Measurements from ENCODE around the gene NHSL2. TPM values are rescaled to one million over a fixed set of nuclear protein-coding genes. Genes with fewer than 3 reads are reported as not detected.

Gene NHSL2
- total RNA-seq, 4 donors from 2014 or later, result 5.5 to 11.7 (median 7.2) TPM

DNA sequence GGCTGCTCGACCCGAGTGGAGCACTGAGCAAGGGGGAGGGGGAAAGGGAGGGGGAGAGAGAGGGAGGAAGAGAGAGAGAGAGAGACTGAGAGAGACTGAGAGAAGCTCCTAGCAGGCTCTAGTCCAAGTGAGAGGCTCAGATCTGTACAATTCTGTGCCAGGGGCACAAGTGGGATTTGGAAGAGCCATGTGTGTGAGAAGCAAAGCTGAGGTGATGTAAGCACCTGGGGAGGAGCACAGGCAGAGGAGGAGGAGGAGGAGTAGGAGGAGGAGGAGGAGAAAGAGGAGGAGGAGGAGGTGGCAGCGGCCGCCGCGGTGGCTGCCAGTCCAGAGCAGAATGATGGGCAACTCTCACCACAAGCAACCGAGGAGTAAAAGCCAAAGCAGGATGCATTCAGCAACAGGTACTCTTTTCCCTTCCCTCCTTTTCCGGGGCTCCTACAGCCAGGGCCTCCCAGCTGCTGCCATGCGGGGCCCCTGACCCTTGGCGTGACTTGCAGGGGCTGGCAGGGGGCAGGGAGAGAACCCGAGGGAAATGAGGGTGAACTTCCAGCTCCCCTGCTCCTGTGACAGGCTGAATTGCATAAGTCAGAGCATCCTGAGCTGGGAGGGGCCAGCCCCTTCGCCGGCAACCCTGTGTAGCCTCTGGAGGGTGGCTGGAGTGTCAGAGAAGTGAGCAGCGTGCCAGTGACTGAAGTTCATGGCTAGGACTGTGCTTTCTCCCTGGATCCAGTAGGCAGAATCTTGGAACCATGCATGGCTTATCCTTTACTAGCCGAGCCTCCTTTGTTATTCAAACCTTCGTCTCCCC, 158.9 kb downstream of the NHSL2 start:
- DNase-seq, result peak; percentile 25 to 29
- intact Hi-C loops (cut with DNase I), result no loop called here

GRCh38 chrX:72071213-72071612, 160.6 kb downstream of the NHSL2 start:
- WGBS, 2 donors, result 45 to 50% methylated on average over 2 of the region's 2 CpGs
- Histone ChIP-seq H3K27ac (no peak overlapping the region), H3K4me3 (replicated peaks in 1 of 3) (no peak overlapping the region), H3K27me3 (no peaks in the 10 kb centered on the region), H3K4me1 (peaks cover 4 to 19% of the 10 kb centered on the region in 2 donors), H3K9me3 (no peaks in the 10 kb centered on the region), H3K36me3 (no peaks in the 10 kb centered on the region)
- intact Hi-C loops (cut with DNase I), result no loop called here
- DNase-seq, result no peak
- TF ChIP-seq POLR2A (IDR thresholded peaks at IDR 0.05), result no peak
- TF ChIP-seq CTCF (IDR thresholded peaks at IDR 0.05), result no peak

More for the DNA sequence above, 158.9 kb downstream of the NHSL2 start:
- H3K9me3 ChIP-seq, result no peaks in the 10 kb centered on the region
- 22 to 25% methylated on average over 11 of the region's 16 CpGs for WGBS, 2 donors
- no peak overlapping the region for H3K4me3 ChIP-seq (replicated peaks in 1 of 3)
- no peaks in the 10 kb centered on the region for H3K27me3 ChIP-seq
- peaks cover 4 to 19% of the 10 kb centered on the region in 2 donors for H3K4me1 ChIP-seq
- H3K36me3 ChIP-seq, result no peaks in the 10 kb centered on the region
- H3K27ac ChIP-seq, result peak overlapping the region in 1 of 3 donors; percentile 36
- no peak for TF ChIP-seq CTCF (IDR thresholded peaks at IDR 0.05)
- TF ChIP-seq POLR2A (IDR thresholded peaks at IDR 0.05), result no peak

GRCh38 chrX:72073633-72074032, 163.0 kb downstream of the NHSL2 start:
- DNase-seq, result no peak
- Histone ChIP-seq H3K4me3 (replicated peaks in 1 of 3) (no peak overlapping the region), H3K4me1 (peaks cover 4 to 19% of the 10 kb centered on the region in 2 donors), H3K9me3 (no peaks in the 10 kb centered on the region), H3K27me3 (no peaks in the 10 kb centered on the region), H3K27ac (no peak overlapping the region), H3K36me3 (no peaks in the 10 kb centered on the region)
- intact Hi-C loops (cut with DNase I), result no loop called here
- 67 to 100% methylated on average over 1 of the region's 1 CpG for WGBS, 2 donors
- TF ChIP-seq CTCF (IDR thresholded peaks at IDR 0.05), result no peak
- TF ChIP-seq POLR2A (IDR thresholded peaks at IDR 0.05), result no peak

GRCh38 chrX:72078411-72078810, 167.8 kb downstream of the NHSL2 start:
- no peaks in the 10 kb centered on the region for H3K27me3 ChIP-seq
- H3K9me3 ChIP-seq, result no peaks in the 10 kb centered on the region
- H3K4me1 ChIP-seq, result peaks cover 0 to 8% of the 10 kb centered on the region in 2 donors
- no peak for TF ChIP-seq POLR2A (IDR thresholded peaks at IDR 0.05)
- no peak for TF ChIP-seq CTCF (IDR thresholded peaks at IDR 0.05)
- DNase-seq, result peak; percentile 25 to 38
- 13 to 26% methylated on average over 4 of the region's 4 CpGs for WGBS, 2 donors
- H3K27ac ChIP-seq, result no peak overlapping the region
- H3K4me3 ChIP-seq (replicated peaks in 1 of 3), result no peak overlapping the region
- H3K36me3 ChIP-seq, result no peaks in the 10 kb centered on the region
- intact Hi-C loops (cut with DNase I), result no loop called here

DNA sequence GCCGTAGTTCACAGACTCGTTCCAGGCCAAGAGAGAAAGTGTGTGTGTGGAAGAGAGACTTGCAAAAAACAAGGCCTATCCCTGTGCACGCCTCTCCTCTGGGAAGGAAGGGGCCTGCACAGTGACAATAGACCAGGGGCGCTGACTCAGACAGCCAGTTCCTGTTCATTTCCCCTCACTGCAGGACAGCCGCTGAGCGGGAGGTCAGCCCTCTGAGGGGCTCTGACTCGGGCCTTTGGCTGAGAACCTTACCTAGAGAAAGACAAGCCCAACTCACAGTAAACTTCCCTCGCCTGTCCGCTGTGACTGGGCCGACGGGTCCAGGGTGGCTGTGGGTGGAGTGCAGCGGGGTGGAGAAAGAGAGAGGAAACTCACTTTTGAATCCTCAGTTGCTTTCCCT, 169.0 kb downstream of the NHSL2 start:
- no peaks in the 10 kb centered on the region for H3K36me3 ChIP-seq
- H3K4me3 ChIP-seq (replicated peaks in 1 of 3), result no peak overlapping the region
- WGBS, 2 donors, result 59 to 61% methylated on average over 7 to 8 of the region's 12 CpGs
- H3K27me3 ChIP-seq, result no peaks in the 10 kb centered on the region
- intact Hi-C loops (cut with DNase I), result no loop called here
- DNase-seq, result no peak
- TF ChIP-seq CTCF (IDR thresholded peaks at IDR 0.05) (no peak), POLR2A (IDR thresholded peaks at IDR 0.05) (no peak)
- H3K4me1 ChIP-seq, result peaks cover 0 to 8% of the 10 kb centered on the region in 2 donors
- H3K9me3 ChIP-seq, result no peaks in the 10 kb centered on the region
- H3K27ac ChIP-seq, result peak overlapping the region in 1 of 3 donors; percentile 15

Measured in thyroid gland (tissue), 4 donors.